ENCODE results near the gene CDH5. TPM values are rescaled to one million over a fixed set of nuclear protein-coding genes. Genes with fewer than 3 reads are reported as not detected.

The CDH5 gene
- total RNA-seq, 2 experiments from 2014 or later, result not detected

DNA sequence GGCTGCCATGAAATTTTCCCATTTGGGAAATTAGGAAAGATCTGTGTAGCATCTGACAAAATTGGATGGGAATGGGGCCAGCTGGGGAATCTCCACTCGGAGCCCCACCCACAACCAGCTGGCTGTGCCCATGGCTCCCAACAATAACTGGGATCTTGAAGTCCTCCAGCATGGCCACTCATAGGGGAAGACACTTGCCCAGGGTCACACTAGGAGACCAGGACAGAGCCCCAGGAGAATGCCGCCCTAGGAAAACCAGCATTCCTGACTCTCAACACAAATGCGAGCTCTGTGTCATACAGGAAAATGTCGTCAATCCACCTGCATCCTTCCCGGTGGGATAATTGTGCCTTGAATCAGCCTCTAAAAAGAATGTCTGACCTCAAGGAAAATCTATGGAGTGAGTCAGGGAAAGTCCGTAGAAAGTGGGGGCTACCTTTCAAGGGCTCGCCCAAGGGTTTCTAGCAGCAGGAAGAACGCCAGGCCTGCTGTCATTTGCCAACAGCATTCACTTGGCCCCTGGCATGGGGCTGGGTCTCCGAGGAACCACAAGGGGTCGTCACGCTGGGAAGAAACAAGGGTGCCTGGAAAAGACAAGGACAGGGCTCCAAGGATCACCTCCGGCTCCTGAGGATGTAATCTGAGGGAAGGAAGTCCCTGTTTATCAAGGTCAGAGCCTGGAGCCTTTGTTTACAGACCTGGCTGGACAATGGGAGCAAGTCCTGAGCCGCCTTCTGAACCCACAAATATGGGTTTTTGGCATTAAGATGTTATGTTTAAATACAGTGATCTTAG lies 15.9 kb downstream of the CDH5 start:
- DNase-seq, result no peak
- H3K4me1 Mint-ChIP-seq, result no peaks in the 10 kb centered on the region
- H3K36me3 Mint-ChIP-seq, result no peaks in the 10 kb centered on the region
- peaks cover 5% of the 10 kb centered on the region for H3K9me3 Mint-ChIP-seq (ENCODE audit: low read depth)
- ATAC-seq, result no peak
- CTCF ChIA-PET, result no interaction called here
- H3K27me3 Mint-ChIP-seq, result no peaks in the 10 kb centered on the region
- H3K27ac Mint-ChIP-seq, result no peak overlapping the region
- no peak overlapping the region for H3K4me3 Mint-ChIP-seq

GRCh38 chr16:66382966-66383299 lies 16.4 kb downstream of the CDH5 start:
- H3K27me3 Mint-ChIP-seq, result no peaks in the 10 kb centered on the region
- no peak overlapping the region for H3K27ac Mint-ChIP-seq
- H3K9me3 Mint-ChIP-seq (ENCODE audit: low read depth), result peaks cover 5% of the 10 kb centered on the region
- no peak overlapping the region for H3K4me3 Mint-ChIP-seq
- CTCF ChIA-PET, result no interaction called here
- H3K36me3 Mint-ChIP-seq, result no peaks in the 10 kb centered on the region
- no peaks in the 10 kb centered on the region for H3K4me1 Mint-ChIP-seq
- DNase-seq (no peak), ATAC-seq (no peak)

GRCh38 chr16:66383551-66383950 lies 17.1 kb downstream of the CDH5 start:
- DNase-seq (no peak), ATAC-seq (no peak)
- H3K36me3 Mint-ChIP-seq, result no peaks in the 10 kb centered on the region
- no peaks in the 10 kb centered on the region for H3K4me1 Mint-ChIP-seq
- H3K9me3 Mint-ChIP-seq (ENCODE audit: low read depth), result peaks cover 5% of the 10 kb centered on the region
- CTCF ChIA-PET, result no interaction called here
- no peaks in the 10 kb centered on the region for H3K27me3 Mint-ChIP-seq
- no peak overlapping the region for H3K27ac Mint-ChIP-seq
- no peak overlapping the region for H3K4me3 Mint-ChIP-seq

DNA sequence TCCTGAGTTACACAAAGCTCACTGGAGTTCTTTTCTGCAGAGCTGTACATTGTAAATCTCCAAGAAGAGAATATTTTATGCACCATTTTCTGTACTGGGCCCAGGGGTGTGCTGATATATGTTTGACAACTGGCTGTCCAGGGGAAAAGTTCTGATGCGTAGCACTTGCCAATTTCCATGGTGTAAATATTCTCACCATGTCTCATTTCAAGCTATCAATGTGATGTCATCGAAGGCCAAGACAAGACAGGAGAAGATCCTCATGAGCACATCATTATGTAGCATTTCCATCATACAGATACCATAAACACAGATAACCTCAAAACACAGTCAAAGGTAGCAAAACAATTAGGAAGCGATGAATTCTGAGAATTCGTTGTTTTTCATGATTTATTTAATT lies 18.9 kb downstream of the CDH5 start:
- CTCF ChIA-PET, result no interaction called here
- no peak overlapping the region for H3K4me3 Mint-ChIP-seq
- H3K36me3 Mint-ChIP-seq, result no peaks in the 10 kb centered on the region
- no peaks in the 10 kb centered on the region for H3K27me3 Mint-ChIP-seq
- DNase-seq (no peak), ATAC-seq (no peak)
- peaks cover 2% of the 10 kb centered on the region for H3K9me3 Mint-ChIP-seq (ENCODE audit: low read depth)
- no peak overlapping the region for H3K27ac Mint-ChIP-seq
- H3K4me1 Mint-ChIP-seq, result no peaks in the 10 kb centered on the region

DNA sequence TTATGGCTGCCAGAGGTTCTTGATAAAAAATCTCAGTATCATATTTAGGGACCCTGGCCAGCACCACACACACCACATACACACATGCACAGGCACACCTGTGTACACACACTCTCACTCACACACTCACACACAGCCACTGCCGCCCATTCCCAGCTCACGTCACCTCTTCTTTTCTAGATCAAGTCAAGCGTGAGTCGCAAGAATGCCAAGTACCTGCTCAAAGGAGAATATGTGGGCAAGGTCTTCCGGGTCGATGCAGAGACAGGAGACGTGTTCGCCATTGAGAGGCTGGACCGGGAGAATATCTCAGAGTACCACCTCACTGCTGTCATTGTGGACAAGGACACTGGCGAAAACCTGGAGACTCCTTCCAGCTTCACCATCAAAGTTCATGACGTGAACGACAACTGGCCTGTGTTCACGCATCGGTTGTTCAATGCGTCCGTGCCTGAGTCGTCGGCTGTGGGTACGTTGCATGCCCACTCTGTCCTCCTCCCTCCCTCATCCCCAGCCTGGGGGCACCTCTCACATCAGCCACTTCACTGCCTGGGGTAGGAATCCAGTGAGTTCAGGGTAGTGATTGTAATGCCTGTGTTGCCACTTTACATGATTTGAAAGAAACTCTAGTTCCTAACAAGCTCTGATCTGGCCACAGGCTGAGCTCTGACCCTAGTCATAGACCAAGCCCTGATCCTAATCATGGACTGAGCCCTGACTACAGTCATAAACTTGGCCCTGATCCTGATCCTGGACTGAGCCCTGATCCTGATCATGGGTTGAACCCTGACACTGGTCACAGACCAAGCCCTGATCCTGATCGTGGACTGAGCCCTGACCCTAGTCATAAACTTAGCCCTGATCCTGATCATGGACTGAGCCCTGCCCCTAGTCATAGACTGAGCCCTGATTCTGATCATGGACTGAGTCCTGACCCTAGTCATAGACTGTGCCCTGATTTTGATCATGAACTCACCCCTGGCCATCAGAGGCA lies 20.4 kb downstream of the CDH5 start:
- CTCF ChIA-PET, result no interaction called here
- DNase-seq (no peak), ATAC-seq (no peak)
- no peaks in the 10 kb centered on the region for H3K4me1 Mint-ChIP-seq
- no peaks in the 10 kb centered on the region for H3K36me3 Mint-ChIP-seq
- H3K4me3 Mint-ChIP-seq, result no peak overlapping the region
- no peaks in the 10 kb centered on the region for H3K9me3 Mint-ChIP-seq (ENCODE audit: low read depth)
- H3K27me3 Mint-ChIP-seq, result no peaks in the 10 kb centered on the region
- H3K27ac Mint-ChIP-seq, result no peak overlapping the region

DNA sequence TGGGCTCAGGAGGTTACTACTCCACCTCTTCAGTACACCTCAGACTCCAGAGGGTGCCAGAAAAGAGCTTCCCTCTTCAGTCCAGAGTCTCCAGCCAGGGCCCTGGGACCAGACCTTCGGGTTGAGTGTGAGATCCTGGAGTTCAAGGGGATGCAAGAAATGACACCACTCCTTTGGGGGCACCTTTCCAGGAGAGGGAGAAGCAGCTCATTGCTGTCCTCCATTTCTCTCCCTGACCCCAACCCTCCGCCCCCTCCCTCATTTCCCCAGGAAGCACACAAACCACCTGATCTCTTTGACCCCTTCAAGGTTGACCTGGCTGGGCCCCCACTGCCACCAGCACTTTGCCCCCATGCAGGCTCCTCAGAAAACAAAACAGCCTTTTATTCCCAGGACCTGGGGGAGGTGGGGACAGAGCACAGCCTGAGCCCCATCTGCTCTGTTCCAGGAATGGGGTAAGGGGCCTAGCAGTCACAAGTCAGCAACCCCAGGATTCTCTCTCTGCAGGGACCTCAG lies 21.4 kb downstream of the CDH5 start:
- no peak overlapping the region for H3K27ac Mint-ChIP-seq
- H3K9me3 Mint-ChIP-seq (ENCODE audit: low read depth), result no peaks in the 10 kb centered on the region
- H3K4me1 Mint-ChIP-seq, result no peaks in the 10 kb centered on the region
- CTCF ChIA-PET, result no interaction called here
- DNase-seq (no peak), ATAC-seq (no peak)
- H3K4me3 Mint-ChIP-seq, result no peak overlapping the region
- no peaks in the 10 kb centered on the region for H3K27me3 Mint-ChIP-seq
- H3K36me3 Mint-ChIP-seq, result no peaks in the 10 kb centered on the region

DNA sequence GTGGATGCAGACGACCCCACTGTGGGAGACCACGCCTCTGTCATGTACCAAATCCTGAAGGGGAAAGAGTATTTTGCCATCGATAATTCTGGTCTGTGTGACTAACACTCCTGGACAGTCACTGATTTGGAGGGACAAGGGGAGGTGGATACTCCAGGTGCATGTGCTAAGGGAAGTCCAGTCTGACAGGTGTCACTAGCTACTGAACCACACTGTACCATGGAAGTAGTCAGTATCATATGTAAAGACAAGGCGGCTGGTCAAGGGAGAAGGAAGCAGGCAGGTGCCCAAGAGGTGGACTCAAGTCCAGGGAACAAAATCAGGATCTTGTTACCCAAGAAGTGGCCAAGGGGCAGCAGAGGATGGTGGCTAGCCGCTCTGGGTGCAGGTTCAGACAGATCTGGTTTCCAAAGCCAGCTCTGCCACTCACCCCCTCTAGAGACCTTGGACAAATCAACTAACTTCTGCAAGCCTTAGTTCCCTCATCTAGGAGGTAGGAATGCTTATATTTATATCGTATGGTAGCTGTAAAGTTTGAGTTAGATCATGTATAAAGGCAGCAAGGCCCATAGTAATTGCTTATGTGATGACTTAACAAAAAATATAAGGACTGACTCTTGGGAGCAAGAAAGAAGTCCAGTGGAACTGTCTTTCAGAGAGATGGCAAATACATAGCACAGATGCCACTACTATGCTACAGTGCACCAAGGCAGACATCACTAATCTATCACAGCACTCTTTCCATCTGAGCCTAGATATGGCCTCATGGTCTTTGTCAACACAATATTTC lies 22.1 kb downstream of the CDH5 start:
- no peak overlapping the region for H3K27ac Mint-ChIP-seq
- H3K36me3 Mint-ChIP-seq, result no peaks in the 10 kb centered on the region
- ATAC-seq (no peak), DNase-seq (no peak)
- H3K9me3 Mint-ChIP-seq (ENCODE audit: low read depth), result no peaks in the 10 kb centered on the region
- H3K4me1 Mint-ChIP-seq, result no peaks in the 10 kb centered on the region
- no peak overlapping the region for H3K4me3 Mint-ChIP-seq
- H3K27me3 Mint-ChIP-seq, result no peaks in the 10 kb centered on the region
- CTCF ChIA-PET, result no interaction called here

DNA sequence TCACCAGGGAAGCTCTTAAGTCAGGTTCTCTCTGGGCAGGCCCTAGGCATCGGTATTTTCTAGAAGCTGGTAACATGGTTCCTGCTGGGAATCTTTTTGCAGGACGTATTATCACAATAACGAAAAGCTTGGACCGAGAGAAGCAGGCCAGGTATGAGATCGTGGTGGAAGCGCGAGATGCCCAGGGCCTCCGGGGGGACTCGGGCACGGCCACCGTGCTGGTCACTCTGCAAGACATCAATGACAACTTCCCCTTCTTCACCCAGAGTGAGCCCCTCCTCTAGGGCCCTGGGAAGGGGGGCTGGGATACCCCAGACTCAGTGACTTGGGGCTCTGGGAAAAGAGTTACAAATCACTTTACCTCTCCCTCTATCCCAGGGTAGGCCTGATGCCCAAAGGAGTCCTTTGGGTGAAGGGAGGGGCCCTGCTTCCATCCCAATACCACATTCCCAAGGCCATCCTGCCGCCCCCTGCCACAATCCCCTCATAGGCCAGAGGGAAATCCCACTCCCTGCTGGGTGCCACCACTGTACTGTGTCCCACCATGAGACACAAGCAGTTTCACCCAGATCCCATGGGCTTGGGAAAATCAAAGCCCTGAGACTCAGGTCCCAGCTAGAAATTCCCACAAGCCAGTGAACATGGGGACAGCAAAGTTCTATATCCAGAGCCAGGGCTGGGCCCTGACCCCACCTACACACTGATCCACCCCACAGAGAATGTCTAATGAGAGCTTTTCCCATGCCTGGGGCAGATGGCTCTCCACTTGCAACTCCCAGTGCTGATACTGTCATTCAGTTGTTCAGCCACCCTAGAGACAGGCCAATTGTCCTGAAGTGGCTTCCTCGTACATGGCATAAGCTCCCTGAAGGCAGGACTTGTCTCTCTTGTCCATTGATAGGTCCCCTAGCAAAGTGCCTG lies 23.0 kb downstream of the CDH5 start:
- H3K36me3 Mint-ChIP-seq, result no peaks in the 10 kb centered on the region
- no peak overlapping the region for H3K4me3 Mint-ChIP-seq
- no peak for ATAC-seq
- H3K27me3 Mint-ChIP-seq, result no peaks in the 10 kb centered on the region
- no peaks in the 10 kb centered on the region for H3K4me1 Mint-ChIP-seq
- DNase-seq, result no peak
- H3K9me3 Mint-ChIP-seq (ENCODE audit: low read depth), result no peaks in the 10 kb centered on the region
- CTCF ChIA-PET, result no interaction called here
- H3K27ac Mint-ChIP-seq, result no peak overlapping the region

DNA sequence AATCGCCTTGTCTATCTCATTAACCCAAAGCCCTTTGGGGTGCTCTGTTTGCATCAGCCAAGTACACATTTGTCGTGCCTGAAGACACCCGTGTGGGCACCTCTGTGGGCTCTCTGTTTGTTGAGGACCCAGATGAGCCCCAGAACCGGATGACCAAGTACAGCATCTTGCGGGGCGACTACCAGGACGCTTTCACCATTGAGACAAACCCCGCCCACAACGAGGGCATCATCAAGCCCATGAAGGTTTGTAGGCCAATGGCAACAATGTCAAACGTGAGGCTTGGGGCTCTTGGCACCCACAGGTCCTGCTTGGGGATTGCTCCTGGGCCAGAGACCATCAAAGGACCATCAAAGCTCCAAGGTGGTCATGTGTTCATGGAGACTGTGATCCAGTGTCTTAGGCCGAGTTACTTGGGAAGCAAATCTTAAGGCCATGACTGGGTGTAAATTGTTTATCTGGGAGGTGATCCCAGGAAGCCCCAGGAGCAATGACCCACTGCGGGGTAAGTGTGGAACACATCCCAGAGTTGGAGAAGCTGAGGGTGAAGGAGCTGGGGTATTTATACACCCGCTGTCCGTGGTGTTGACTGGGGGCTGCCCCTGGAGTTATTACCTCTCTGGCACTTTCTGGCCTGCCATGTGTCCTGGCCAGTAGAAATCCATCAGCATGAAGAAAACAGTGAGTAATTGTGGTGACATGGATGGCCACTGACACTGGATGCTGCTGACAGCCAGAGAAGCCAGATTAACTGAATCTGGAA lies 24.0 kb downstream of the CDH5 start:
- no peak overlapping the region for H3K27ac Mint-ChIP-seq
- DNase-seq, result no peak
- CTCF ChIA-PET, result no interaction called here
- peaks cover 3% of the 10 kb centered on the region for H3K27me3 Mint-ChIP-seq
- H3K9me3 Mint-ChIP-seq (ENCODE audit: low read depth), result no peaks in the 10 kb centered on the region
- H3K36me3 Mint-ChIP-seq, result no peaks in the 10 kb centered on the region
- no peak overlapping the region for H3K4me3 Mint-ChIP-seq
- ATAC-seq, result no peak
- no peaks in the 10 kb centered on the region for H3K4me1 Mint-ChIP-seq

- Mint-ChIP-seq H3K27me3 (peaks cover 10% of the 10 kb centered on the region), H3K9me3 (ENCODE audit: low read depth) (no peaks in the 10 kb centered on the region)
Observed at GRCh38 chr16:66391726-66392670, 25.5 kb downstream of the CDH5 start.

DNA sequence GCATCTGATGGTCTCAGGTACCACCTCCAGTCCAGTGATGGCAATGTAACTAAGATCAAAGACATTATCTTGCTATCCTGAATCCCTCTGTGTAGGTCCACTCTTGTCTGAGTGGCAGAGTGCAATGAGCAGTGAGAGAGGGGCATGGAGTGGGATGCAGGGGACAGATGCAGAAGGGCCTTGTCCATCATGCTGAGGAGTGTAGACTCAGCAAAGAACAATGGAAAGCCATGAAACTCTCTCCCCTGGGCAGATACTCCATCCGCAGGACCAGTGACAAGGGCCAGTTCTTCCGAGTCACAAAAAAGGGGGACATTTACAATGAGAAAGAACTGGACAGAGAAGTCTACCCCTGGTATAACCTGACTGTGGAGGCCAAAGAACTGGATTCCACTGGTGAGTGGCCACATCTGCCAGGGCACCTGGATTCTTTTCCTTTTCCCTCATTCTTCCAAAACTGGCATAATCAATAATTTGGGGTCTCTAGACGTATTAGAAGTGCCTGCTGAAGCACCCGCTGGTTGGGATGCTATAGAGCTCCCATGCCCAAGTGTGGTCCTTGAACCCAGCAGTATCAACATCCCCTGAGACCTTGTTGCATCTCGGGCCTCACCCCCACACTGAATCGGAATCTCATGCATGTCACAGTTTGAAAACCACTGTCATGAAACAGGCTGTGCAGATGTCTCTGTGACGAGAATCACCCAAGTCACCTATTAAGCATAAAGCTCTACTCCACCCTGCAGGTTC lies 29.5 kb downstream of the CDH5 start:
- H3K27ac Mint-ChIP-seq, result no peak overlapping the region
- H3K9me3 Mint-ChIP-seq (ENCODE audit: low read depth), result no peaks in the 10 kb centered on the region
- H3K4me1 Mint-ChIP-seq, result no peaks in the 10 kb centered on the region
- H3K36me3 Mint-ChIP-seq, result no peaks in the 10 kb centered on the region
- DNase-seq (no peak), ATAC-seq (no peak)
- peaks cover 13% of the 10 kb centered on the region for H3K27me3 Mint-ChIP-seq
- CTCF ChIA-PET, result interaction anchor here (2.5 kb wide), 1 partner anchor 10 kb away, joined by 15 read pairs; no protein-coding TSS in a partner anchor
- H3K4me3 Mint-ChIP-seq, result no peak overlapping the region

More at GRCh38 chr16:66391726-66392670, 25.5 kb downstream of the CDH5 start:
- H3K4me1 Mint-ChIP-seq, result no peaks in the 10 kb centered on the region
- no peaks in the 10 kb centered on the region for H3K36me3 Mint-ChIP-seq
- CTCF ChIA-PET, result no interaction called here
- DNase-seq (no peak), ATAC-seq (no peak)
- H3K4me3 Mint-ChIP-seq, result no peak overlapping the region
- no peak overlapping the region for H3K27ac Mint-ChIP-seq
